HepG2 (cell line): ENCODE data around the gene SLC13A5. TPM values are rescaled to one million over a fixed set of nuclear protein-coding genes. Genes with fewer than 3 reads are reported as not detected.

Experiments
- ARID3A ChIP-seq: IDR thresholded peaks from 2 replicates; pipeline ENCODE4 v1.6.1; 2012; ENCODE audit warnings: low read depth, low read length, improper control_type of control experiment
- ATF3 ChIP-seq: sonication (generic); formaldehyde crosslinking; IDR thresholded peaks from 2 replicates; pipeline ENCODE4 v1.4.0; 2020; ENCODE audit warnings: missing genetic modification reagents
- E2F2 ChIP-seq: sonication (generic); formaldehyde crosslinking; IDR thresholded peaks from 2 replicates; pipeline ENCODE4 v1.4.0; 2020; ENCODE audit warnings: missing genetic modification reagents, borderline replicate concordance
- EED ChIP-seq: sonication (generic); formaldehyde crosslinking; IDR thresholded peaks from 2 replicates; pipeline ENCODE4 v1.5.0; 2020; ENCODE audit warnings: mild to moderate bottlenecking, missing genetic modification reagents
- FOXA1 ChIP-seq, 2 experiments: fragments of 450-650 bp in 1 of 2; sonication (generic) in 1 of 2; formaldehyde crosslinking in 1 of 2; IDR thresholded peaks; 2 replicates each; pipeline versions ENCODE4 v1.4.0 to v1.6.1; 2016 to 2020; ENCODE audit warnings: missing genetic modification reagents in 1 of 2
- FOXO1 ChIP-seq: sonication (generic); formaldehyde crosslinking; IDR thresholded peaks from 2 replicates; pipeline ENCODE4 v1.4.0; 2020; ENCODE audit warnings: missing genetic modification reagents
- HNRNPUL1 ChIP-seq: fragments of 200-400 bp; formaldehyde crosslinking; IDR thresholded peaks from 2 replicates; pipeline ENCODE4 v1.6.1; 2017; ENCODE audit warnings: low read depth, mild to moderate bottlenecking, low read length, moderate library complexity
- NAIF1 ChIP-seq: sonication (generic); formaldehyde crosslinking; IDR thresholded peaks from 2 replicates; pipeline ENCODE4 v1.5.0; 2020; ENCODE audit warnings: mild to moderate bottlenecking, missing genetic modification reagents, borderline replicate concordance
- NR2C2 ChIP-seq: sonication (generic); formaldehyde crosslinking; IDR thresholded peaks from 2 replicates; pipeline ENCODE4 v1.4.0; 2020; ENCODE audit warnings: missing genetic modification reagents, mild to moderate bottlenecking, moderate library complexity, borderline replicate concordance
- PHF21A ChIP-seq: sonication (generic); formaldehyde crosslinking; IDR thresholded peaks from 2 replicates; pipeline ENCODE4 v1.5.0; 2020; ENCODE audit warnings: mild to moderate bottlenecking, missing genetic modification reagents
- POGZ ChIP-seq: sonication (generic); formaldehyde crosslinking; IDR thresholded peaks from 2 replicates; pipeline ENCODE4 v1.4.0; 2020; ENCODE audit warnings: mild to moderate bottlenecking, missing genetic modification reagents
- RBM39 ChIP-seq: fragments of 200-400 bp; formaldehyde crosslinking; IDR thresholded peaks from one replicate; pipeline ENCODE4 v1.6.1; 2018; ENCODE audit warnings: antibody characterized with exemption, mild to moderate bottlenecking, low read depth, low read length; ENCODE audit not compliant: poor library complexity, severe bottlenecking
- REPIN1 ChIP-seq: sonication (generic); formaldehyde crosslinking; IDR thresholded peaks from 2 replicates; pipeline ENCODE4 v1.8.0; 2022; ENCODE audit warnings: missing genetic modification reagents, low read depth, mild to moderate bottlenecking, borderline replicate concordance
- SMC3 ChIP-seq: IDR thresholded peaks from 2 replicates; pipeline ENCODE4 v1.6.1; 2011; ENCODE audit warnings: low read length, improper control_type of control experiment
- SNAPC2 ChIP-seq: sonication (generic); formaldehyde crosslinking; IDR thresholded peaks from 2 replicates; pipeline ENCODE4 v1.8.1; 2022; ENCODE audit warnings: mild to moderate bottlenecking, missing genetic modification reagents
- SOX5 ChIP-seq: IDR thresholded peaks from 2 replicates; pipeline ENCODE4 v1.6.1; 2016; ENCODE audit warnings: borderline replicate concordance
- SRSF4 ChIP-seq: fragments of 200-400 bp; formaldehyde crosslinking; IDR thresholded peaks from one replicate; pipeline ENCODE4 v1.6.1; 2018; ENCODE audit warnings: mild to moderate bottlenecking, low read depth, low read length, moderate library complexity; ENCODE audit not compliant: poor library complexity, severe bottlenecking
- ZNF12 ChIP-seq: sonication (generic); formaldehyde crosslinking; IDR thresholded peaks from 2 replicates; pipeline ENCODE4 v1.5.0; 2020; ENCODE audit warnings: missing genetic modification reagents
- ZNF205 ChIP-seq: IDR thresholded peaks from 2 replicates; pipeline ENCODE4 v1.6.1; 2018; ENCODE audit warnings: missing biosample characterization, missing genetic modification reagents
- ZNF550 ChIP-seq: sonication (generic); formaldehyde crosslinking; IDR thresholded peaks from 2 replicates; pipeline ENCODE4 v1.4.0; 2020; ENCODE audit warnings: mild to moderate bottlenecking, missing genetic modification reagents, borderline replicate concordance
- ZNF768 ChIP-seq: sonication (generic); formaldehyde crosslinking; IDR thresholded peaks from 2 replicates; pipeline ENCODE4 v1.4.0; 2020; ENCODE audit warnings: missing genetic modification reagents
- ZNF772 ChIP-seq: sonication (generic); formaldehyde crosslinking; IDR thresholded peaks from 2 replicates; pipeline ENCODE4 v1.5.0; 2020; ENCODE audit warnings: mild to moderate bottlenecking, missing genetic modification reagents
- ZNF788 ChIP-seq: sonication (generic); formaldehyde crosslinking; IDR thresholded peaks from 2 replicates; pipeline ENCODE4 v1.5.0; 2020; ENCODE audit warnings: mild to moderate bottlenecking, missing genetic modification reagents, borderline replicate concordance
- ZXDC ChIP-seq: sonication (generic); formaldehyde crosslinking; IDR thresholded peaks from 2 replicates; pipeline ENCODE4 v1.5.0; 2020; ENCODE audit warnings: mild to moderate bottlenecking, missing genetic modification reagents
- polyA plus RNA-seq, 8 experiments: library from polyadenylated mRNA; depleted of rRNA in 3 of 8; stranded (reverse) in 7 of 8; unstranded in 1 of 8; fragments of >200 nt; fragmentation: Illumina TruSeq in 4 of 8; extraction: Trizol in 4 of 8; gene quantifications; 2 replicates each; pipeline versions ENCODE4 v1.2.1 to v1.2.3, GENCODE V29; 2011 to 2016; ENCODE audit warnings: low read depth in 4 of 8, missing spikeins in 1 of 8, mixed read lengths in 1 of 8; ENCODE audit not compliant: insufficient read depth in 1 of 8
- total RNA-seq, 5 experiments: library from RNA; depleted of rRNA; stranded (reverse); fragments of >200 nt; fragmentation: Illumina TruSeq; extraction: Trizol; gene quantifications; 2 replicates each; pipeline ENCODE4 v1.2.3, GENCODE V29; 2016; ENCODE audit warnings: low read depth in 1 of 5

The SLC13A5 gene
- total and polyA plus RNA-seq, 2 of the 13 experiments (the other 11 are each of a cell fraction or from before 2014, with no cell fraction given): 42.8 to 310 TPM

- TF ChIP-seq ZNF768 (CRISPR knock-in tag) (peak; percentile 88), ARID3A (no peak), ZNF205 (CRISPR knock-in tag) (peak; percentile 83; the same call in 1 of the 2 replicates), E2F2 (CRISPR knock-in tag) (peak; percentile 51; the same call in 1 of the 2 replicates), PHF21A (CRISPR knock-in tag) (no peak), EED (CRISPR knock-in tag) (peak; percentile 99), REPIN1 (CRISPR knock-in tag) (peak; percentile 64; the same call in 1 of the 2 replicates), FOXA1 (IDR thresholded peaks at IDR 0.05) (no peak), FOXA1 (CRISPR knock-in tag; IDR thresholded peaks at IDR 0.05) (no peak), SOX5 (CRISPR knock-in tag) (peak; percentile 50; the same call in 1 of the 2 replicates), SRSF4 (no peak), RBM39 (peak; percentile 52), ZNF772 (CRISPR knock-in tag) (peak; percentile 99), FOXO1 (CRISPR knock-in tag) (peak; percentile 67), HNRNPUL1 (no peak), SMC3 (no peak), ZXDC (CRISPR knock-in tag) (peak; percentile 90; the same call in 1 of the 2 replicates), SNAPC2 (CRISPR knock-in tag) (peak; percentile 48; the same call in 1 of the 2 replicates), POGZ (CRISPR knock-in tag) (no peak; the same call in 1 of the 2 replicates), ZNF12 (peak; percentile 76; the same call in 1 of the 2 replicates), NAIF1 (CRISPR knock-in tag) (peak; percentile 93; the same call in 1 of the 2 replicates), ZNF550 (CRISPR knock-in tag) (peak; percentile 98), ZNF788 (peak; percentile 92), ATF3 (CRISPR knock-in tag) (peak; percentile 81; the same call in 1 of the 2 replicates), NR2C2 (CRISPR knock-in tag) (peak; percentile 76; the same call in 1 of the 2 replicates)
Measured at GRCh38 chr17:6651919-6652452, 61.2 kb downstream of the SLC13A5 start (continued).
